SJSA1 (cell line): ENCODE results near the gene SENP8. TPM values are rescaled to one million over a fixed set of nuclear protein-coding genes. Genes with fewer than 3 reads are reported as not detected.
"Not testable (repeated sequence)": the region's sequence is repeated elsewhere in the genome, so short reads cannot be mapped to it uniquely, and the experiment has no call there.

Experiments used
- DNase-seq, 2 experiments: peaks; one replicate each; pipeline ENCODE4 v3.0.0-alpha.2; 2015 to 2020; ENCODE audit warnings: low spot score in 2 of 2, low read depth in 1 of 2
- H3K27ac ChIP-seq: fragments of 250-450 bp; sonication (Bioruptor Pico); 2 replicates; pipeline ENCODE4 v1.5.1; 2020; ENCODE audit warnings: mild to moderate bottlenecking, moderate library complexity
- H3K27me3 ChIP-seq: fragments of 250-450 bp; sonication (Bioruptor Pico); replicated peaks from 2 replicates; pipeline ENCODE4 v1.5.1; 2020; ENCODE audit warnings: mild to moderate bottlenecking, moderate library complexity
- H3K36me3 ChIP-seq: fragments of 250-450 bp; sonication (Bioruptor Pico); 2 replicates; pipeline ENCODE4 v1.5.1; 2020; ENCODE audit warnings: mild to moderate bottlenecking
- H3K4me1 ChIP-seq: fragments of 250-450 bp; sonication (Bioruptor Pico); replicated peaks from 2 replicates; pipeline ENCODE4 v1.6.1; 2021; ENCODE audit warnings: mild to moderate bottlenecking
- H3K4me3 ChIP-seq: fragments of 250-450 bp; sonication (Bioruptor Pico); 2 replicates; pipeline ENCODE4 v1.5.1; 2020; ENCODE audit warnings: mild to moderate bottlenecking
- H3K9me3 ChIP-seq: fragments of 250-450 bp; sonication (Bioruptor Pico); replicated peaks from 2 replicates; pipeline ENCODE4 v1.5.1; 2020; ENCODE audit warnings: mild to moderate bottlenecking
- total RNA-seq: library from RNA; depleted of rRNA; stranded (reverse); fragments of >200 nt; shearing (Covaris generic); gene quantifications from 2 replicates; pipeline ENCODE4 v1.2.3, GENCODE V29; 2014

The SENP8 gene
- total RNA-seq, 1 experiment from 2014 or later, result 2.5 TPM

DNA sequence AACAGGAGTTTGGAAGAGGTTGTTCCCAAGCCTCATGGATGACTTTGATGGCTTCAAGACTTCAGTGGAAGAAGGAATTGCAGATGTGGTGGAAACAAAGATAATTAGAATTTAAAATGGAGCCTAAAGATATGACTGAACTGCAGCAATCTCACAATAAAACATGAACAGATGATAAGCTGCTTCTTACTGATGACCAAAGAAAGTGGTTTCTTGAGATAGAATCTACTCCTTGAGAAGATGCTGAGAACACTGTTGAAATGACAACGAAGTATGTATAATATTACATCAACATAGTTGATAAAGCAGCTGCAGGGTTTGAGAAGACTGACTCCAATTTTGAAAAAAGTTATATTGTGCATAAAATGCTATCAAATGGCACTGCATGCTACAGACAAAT, 21.4 kb upstream of the SENP8 start:
- no peak overlapping the region for H3K4me3 ChIP-seq
- H3K36me3 ChIP-seq, result no peaks in the 10 kb centered on the region
- no peaks in the 10 kb centered on the region for H3K27me3 ChIP-seq
- H3K9me3 ChIP-seq, result no peaks in the 10 kb centered on the region
- DNase-seq, result no peak
- no peak overlapping the region for H3K27ac ChIP-seq
- H3K4me1 ChIP-seq, result no peaks in the 10 kb centered on the region

DNA sequence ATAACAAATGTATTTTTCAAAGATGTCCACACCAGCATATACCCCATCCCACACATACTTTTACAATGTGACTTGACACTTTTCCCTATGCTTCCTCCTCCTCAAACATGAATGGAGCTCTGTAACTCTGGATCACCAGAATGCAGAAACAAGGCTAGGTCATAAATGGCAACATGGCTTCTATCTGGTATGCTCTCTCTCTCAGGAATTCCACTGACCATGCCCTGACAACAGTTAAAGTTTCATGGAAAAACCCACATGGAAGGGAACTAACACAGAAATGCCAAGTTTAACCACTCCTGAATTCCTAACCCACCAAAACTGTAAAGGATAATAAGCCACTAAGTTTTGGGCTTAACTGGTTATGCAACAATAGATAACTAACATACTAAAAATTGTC, 20.2 kb upstream of the SENP8 start:
- Histone ChIP-seq H3K4me1 (no peaks in the 10 kb centered on the region), H3K9me3 (no peaks in the 10 kb centered on the region), H3K27ac (no peak overlapping the region), H3K36me3 (no peaks in the 10 kb centered on the region), H3K27me3 (no peaks in the 10 kb centered on the region), H3K4me3 (no peak overlapping the region)
- DNase-seq, result no peak

GRCh38 chr15:72099155-72099554, 19.0 kb upstream of the SENP8 start:
- no peaks in the 10 kb centered on the region for H3K9me3 ChIP-seq
- no peak overlapping the region for H3K27ac ChIP-seq
- H3K4me1 ChIP-seq, result no peaks in the 10 kb centered on the region
- H3K4me3 ChIP-seq, result no peak overlapping the region
- no peaks in the 10 kb centered on the region for H3K27me3 ChIP-seq
- no peaks in the 10 kb centered on the region for H3K36me3 ChIP-seq
- no peak for DNase-seq

DNA sequence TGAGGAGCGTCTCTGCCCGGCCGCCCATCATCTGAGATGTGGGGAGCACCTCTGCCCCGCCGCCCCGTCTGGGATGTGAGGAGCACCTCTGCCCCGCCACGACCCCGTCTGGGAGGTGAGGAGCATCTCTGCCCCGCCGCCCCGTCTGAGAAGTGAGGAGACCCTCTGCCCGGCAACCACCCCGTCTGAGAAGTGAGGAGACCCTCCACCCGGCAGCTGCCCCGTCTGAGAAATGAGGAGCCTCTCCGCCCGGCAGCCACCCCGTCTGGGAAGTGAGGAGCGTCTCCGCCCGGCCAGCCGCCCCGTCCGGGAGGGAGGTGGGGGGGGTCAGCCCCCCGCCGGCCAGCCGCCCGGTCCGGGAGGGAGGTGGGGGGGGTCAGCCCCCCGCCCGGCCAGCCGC, 17.7 kb upstream of the SENP8 start:
- not testable (repeated sequence) for H3K9me3 ChIP-seq, H3K4me1 ChIP-seq, H3K27me3 ChIP-seq, H3K36me3 ChIP-seq, H3K4me3 ChIP-seq, H3K27ac ChIP-seq, DNase-seq

DNA sequence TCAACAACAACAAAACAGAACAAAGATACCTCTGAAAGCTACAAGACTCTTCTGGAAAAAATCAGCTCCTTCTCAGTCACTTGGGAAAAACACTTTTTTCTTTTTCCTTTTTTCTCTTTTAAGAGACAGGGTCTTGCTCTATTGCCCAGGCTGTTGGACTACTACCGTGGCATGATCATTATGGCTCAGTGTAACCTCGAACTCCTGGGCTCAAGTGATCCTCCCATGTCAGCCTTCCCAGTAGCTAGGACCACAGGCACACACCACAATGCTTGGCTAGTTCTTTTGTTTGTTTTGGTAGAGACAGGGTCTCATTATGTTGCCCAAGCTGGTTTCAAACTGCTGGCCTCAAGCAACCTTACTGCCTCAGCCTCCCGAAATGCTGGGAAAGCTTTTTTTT, 13.1 kb upstream of the SENP8 start:
- no peak overlapping the region for H3K4me3 ChIP-seq
- H3K27me3 ChIP-seq, result no peaks in the 10 kb centered on the region; the same call in 1 of the 2 replicates
- no peak overlapping the region for H3K27ac ChIP-seq
- DNase-seq, result no peak
- H3K36me3 ChIP-seq, result no peaks in the 10 kb centered on the region
- no peaks in the 10 kb centered on the region for H3K9me3 ChIP-seq
- H3K4me1 ChIP-seq, result peaks cover 3% of the 10 kb centered on the region; the same call in 1 of the 2 replicates

GRCh38 chr15:72106068-72106467, 12.1 kb upstream of the SENP8 start:
- Histone ChIP-seq H3K27me3 (no peaks in the 10 kb centered on the region; the same call in 1 of the 2 replicates), H3K27ac (no peak overlapping the region), H3K4me3 (no peak overlapping the region), H3K4me1 (peaks cover 8% of the 10 kb centered on the region; the same call in 1 of the 2 replicates), H3K36me3 (no peaks in the 10 kb centered on the region), H3K9me3 (no peaks in the 10 kb centered on the region)
- DNase-seq, result no peak

GRCh38 chr15:72110355-72110754, 7.8 kb upstream of the SENP8 start:
- peak in 1 of 2 experiments; percentile 37 for DNase-seq
- H3K4me1 ChIP-seq, result peaks cover 8% of the 10 kb centered on the region; the same call in 1 of the 2 replicates
- H3K27me3 ChIP-seq, result no peaks in the 10 kb centered on the region; the same call in 1 of the 2 replicates
- H3K4me3 ChIP-seq, result no peak overlapping the region
- no peaks in the 10 kb centered on the region for H3K36me3 ChIP-seq
- H3K27ac ChIP-seq, result no peak overlapping the region
- no peaks in the 10 kb centered on the region for H3K9me3 ChIP-seq

DNA sequence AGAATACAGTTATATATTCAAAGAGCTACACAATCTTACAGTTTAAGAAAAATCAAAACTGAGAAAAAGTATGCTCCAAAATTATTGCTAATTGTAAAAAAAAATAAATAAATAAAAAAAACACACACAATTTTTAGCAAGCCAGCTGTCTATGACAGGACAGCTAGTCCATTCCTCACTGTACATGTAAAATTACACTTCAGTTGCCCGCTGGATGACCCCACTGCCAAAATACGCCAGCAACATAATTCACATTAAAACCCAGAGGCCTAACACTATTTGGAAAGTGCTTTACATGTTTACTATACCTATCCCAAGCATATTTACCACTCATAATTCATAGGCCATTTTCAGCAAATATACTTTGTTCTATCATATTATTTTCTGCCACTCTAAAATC, 6.1 kb upstream of the SENP8 start:
- H3K27ac ChIP-seq, result no peak overlapping the region
- H3K27me3 ChIP-seq, result no peaks in the 10 kb centered on the region; the same call in 1 of the 2 replicates
- no peak overlapping the region for H3K4me3 ChIP-seq
- no peaks in the 10 kb centered on the region for H3K9me3 ChIP-seq
- DNase-seq, result no peak
- peaks cover 14% of the 10 kb centered on the region for H3K4me1 ChIP-seq
- H3K36me3 ChIP-seq, result no peaks in the 10 kb centered on the region

DNA sequence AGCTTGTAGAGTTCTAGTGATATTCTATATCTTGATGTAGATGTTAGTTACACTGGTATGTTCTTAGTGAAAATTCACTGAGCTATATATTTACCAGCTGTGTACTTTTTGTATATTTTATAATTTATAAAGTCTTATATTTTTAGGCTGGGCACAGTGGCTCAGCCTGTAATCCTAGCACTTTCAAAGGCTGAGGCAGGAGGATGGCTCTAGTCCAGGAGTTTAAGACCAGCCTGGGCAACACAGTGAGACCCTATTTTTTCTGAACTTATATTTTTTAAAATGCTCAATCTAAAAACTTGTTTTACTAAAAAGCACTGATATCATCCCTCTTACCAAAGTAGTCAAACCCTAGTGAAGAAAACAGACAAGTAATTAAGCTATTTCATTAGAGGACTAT, 5.4 kb upstream of the SENP8 start:
- no peaks in the 10 kb centered on the region for H3K9me3 ChIP-seq
- H3K27ac ChIP-seq, result no peak overlapping the region; the same call in 1 of the 2 replicates
- H3K36me3 ChIP-seq, result peaks cover 4% of the 10 kb centered on the region; the same call in 1 of the 2 replicates
- H3K27me3 ChIP-seq, result no peaks in the 10 kb centered on the region; the same call in 1 of the 2 replicates
- H3K4me1 ChIP-seq, result peaks cover 14% of the 10 kb centered on the region
- no peak for DNase-seq
- no peak overlapping the region for H3K4me3 ChIP-seq

- Histone ChIP-seq H3K4me3 (no peak overlapping the region), H3K4me1 (peaks cover 14% of the 10 kb centered on the region), H3K9me3 (no peaks in the 10 kb centered on the region), H3K27me3 (no peaks in the 10 kb centered on the region), H3K36me3 (peaks cover 4% of the 10 kb centered on the region; the same call in 1 of the 2 replicates), H3K27ac (no peak overlapping the region; the same call in 1 of the 2 replicates)
- no peak for DNase-seq
Observed at GRCh38 chr15:72113347-72114031, 4.7 kb upstream of the SENP8 start.

DNA sequence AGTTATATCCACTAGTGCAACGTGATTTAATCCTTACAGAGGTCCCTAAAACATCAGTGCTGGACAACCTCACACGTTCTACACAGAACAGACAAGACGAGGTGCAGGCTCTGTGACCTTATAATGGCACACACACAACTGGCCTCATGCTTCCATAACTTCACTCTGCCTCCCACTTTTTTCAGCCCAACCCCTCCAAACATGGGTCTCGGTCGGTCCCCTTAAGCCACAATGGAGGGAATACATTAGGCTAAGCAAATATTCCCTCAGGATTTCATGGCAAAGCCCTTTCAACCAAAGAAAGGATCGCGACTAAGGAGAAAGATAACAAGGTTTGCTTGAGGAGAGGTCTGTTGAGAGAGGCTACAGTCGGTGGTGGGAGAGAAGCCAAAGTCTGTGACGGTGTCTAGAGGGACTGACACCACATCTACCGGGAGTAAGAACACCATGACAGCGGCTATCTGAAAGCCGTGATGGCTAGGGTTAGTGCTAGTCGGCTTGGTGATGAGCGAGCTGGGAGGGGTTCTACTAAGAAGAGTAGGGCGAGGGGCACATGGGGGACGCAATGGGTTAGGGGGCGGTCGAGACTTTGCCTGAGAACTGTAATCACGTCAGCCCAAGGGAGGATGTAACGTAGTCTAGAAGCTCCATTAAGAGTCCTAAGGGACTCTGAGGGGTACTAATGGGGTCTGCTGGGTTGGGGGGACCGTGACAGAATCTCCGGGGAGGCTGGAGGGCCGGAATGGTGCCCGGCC, 1.3 kb upstream of the SENP8 start:
- H3K9me3 ChIP-seq, result no peaks in the 10 kb centered on the region
- DNase-seq, result peak in 1 of 2 experiments; percentile 41
- H3K27me3 ChIP-seq, result no peaks in the 10 kb centered on the region
- H3K4me1 ChIP-seq, result peaks cover 10% of the 10 kb centered on the region
- H3K36me3 ChIP-seq, result peaks cover 4% of the 10 kb centered on the region; the same call in 1 of the 2 replicates
- H3K27ac ChIP-seq, result peak overlapping the region; percentile 55
- H3K4me3 ChIP-seq, result peak overlapping the region; percentile 83

- Histone ChIP-seq H3K27me3 (no peaks in the 10 kb centered on the region), H3K4me1 (peaks cover 10% of the 10 kb centered on the region), H3K27ac (peak overlapping the region; percentile 55), H3K36me3 (peaks cover 4% of the 10 kb centered on the region; the same call in 1 of the 2 replicates), H3K9me3 (no peaks in the 10 kb centered on the region), H3K4me3 (peak overlapping the region; percentile 83)
- peak; percentile 85 to 96 for DNase-seq
Observed at GRCh38 chr15:72117486-72118016, 652 bp upstream of the SENP8 start.

DNA sequence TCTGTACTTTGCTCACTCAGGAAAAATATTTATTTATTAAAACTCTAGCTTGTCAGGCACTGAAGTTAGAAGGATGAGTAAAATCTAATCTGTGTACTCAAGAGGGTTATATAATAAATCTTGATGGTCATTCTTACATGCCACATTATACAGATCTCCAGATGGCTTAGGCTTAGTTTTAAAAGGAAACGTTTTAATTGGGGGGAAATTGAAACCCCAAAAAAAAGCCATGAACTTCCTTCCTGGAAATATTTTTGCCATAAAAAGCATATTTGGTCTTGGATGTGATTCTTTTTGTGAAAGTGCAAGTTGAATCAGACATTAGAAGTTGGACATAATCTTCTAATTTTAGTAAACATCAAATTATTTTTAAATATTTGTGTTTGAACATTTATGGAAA, 6.0 kb downstream of the SENP8 start:
- Histone ChIP-seq H3K36me3 (no peaks in the 10 kb centered on the region), H3K27ac (no peak overlapping the region), H3K4me1 (0 out of 2 replicates have a peak, but pooled peaks cover under 1% of the 10 kb centered on the region), H3K4me3 (no peak overlapping the region), H3K9me3 (no peaks in the 10 kb centered on the region), H3K27me3 (no peaks in the 10 kb centered on the region)
- DNase-seq, result no peak
